NB4 (cell line): ENCODE results near the gene VMAC.

Source experiments
- POLR2A ChIP-seq: IDR thresholded peaks from 2 replicates; pipeline ENCODE4 v1.6.1; 2011; ENCODE audit warnings: mild to moderate bottlenecking; ENCODE audit not compliant: insufficient read length; ENCODE audit errors: extremely low read depth
- TF ChIP-seq, protein P1 (sequence below): IDR thresholded peaks from one replicate; pipeline ENCODE4 v1.5.1; 2012; ENCODE audit warnings: low read depth, low read length

- TF ChIP-seq POLR2A, result no peak
- TF ChIP-seq, protein P1, sequence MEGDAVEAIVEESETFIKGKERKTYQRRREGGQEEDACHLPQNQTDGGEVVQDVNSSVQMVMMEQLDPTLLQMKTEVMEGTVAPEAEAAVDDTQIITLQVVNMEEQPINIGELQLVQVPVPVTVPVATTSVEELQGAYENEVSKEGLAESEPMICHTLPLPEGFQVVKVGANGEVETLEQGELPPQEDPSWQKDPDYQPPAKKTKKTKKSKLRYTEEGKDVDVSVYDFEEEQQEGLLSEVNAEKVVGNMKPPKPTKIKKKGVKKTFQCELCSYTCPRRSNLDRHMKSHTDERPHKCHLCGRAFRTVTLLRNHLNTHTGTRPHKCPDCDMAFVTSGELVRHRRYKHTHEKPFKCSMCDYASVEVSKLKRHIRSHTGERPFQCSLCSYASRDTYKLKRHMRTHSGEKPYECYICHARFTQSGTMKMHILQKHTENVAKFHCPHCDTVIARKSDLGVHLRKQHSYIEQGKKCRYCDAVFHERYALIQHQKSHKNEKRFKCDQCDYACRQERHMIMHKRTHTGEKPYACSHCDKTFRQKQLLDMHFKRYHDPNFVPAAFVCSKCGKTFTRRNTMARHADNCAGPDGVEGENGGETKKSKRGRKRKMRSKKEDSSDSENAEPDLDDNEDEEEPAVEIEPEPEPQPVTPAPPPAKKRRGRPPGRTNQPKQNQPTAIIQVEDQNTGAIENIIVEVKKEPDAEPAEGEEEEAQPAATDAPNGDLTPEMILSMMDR, result no peak
These were observed 4.2 kb downstream of the VMAC start for GRCh38 chr19:5908773-5909442.
